A549 (cell line): Measurements from ENCODE around the gene SLC13A4. TPM values are rescaled to one million over a fixed set of nuclear protein-coding genes. Genes with fewer than 3 reads are reported as not detected.

Source experiments
- ATAC-seq, 2 experiments: fragments of 200-7000 bp in 1 of 2; fragments of >200 bp in 1 of 2; cut with Nextera tagmentation in 1 of 2; cut with Tn5 transposase in 1 of 2; 3 replicates each; pipeline versions ENCODE4 v1.8.0 to v1.9.1; 2018 to 2020; ENCODE audit warnings: mild to moderate bottlenecking in 1 of 2, moderate library complexity in 1 of 2
- CTCF ChIA-PET: fragments of 300-600 bp; sonication (Branson Sonifier 250); formaldehyde crosslinking; extraction: SDS; loops from one replicate; lab custom pipeline; 2021; ENCODE audit warnings: antibody characterized with exemption, inconsistent platforms; lab: Yijun Ruan, JAX
- POLR2A ChIA-PET: fragments of 350-600 bp; formaldehyde crosslinking; extraction: SDS; loops from one replicate; lab custom pipeline; 2021; ENCODE audit warnings: antibody characterized with exemption, inconsistent platforms; lab: Yijun Ruan, JAX
- DNase-seq, 2 experiments: peaks; one replicate each; pipeline versions ENCODE4 v3.0.0 to v3.0.0-alpha.2; 2011 to 2016; ENCODE audit warnings: low read depth in 1 of 2, low spot score in 1 of 2
- FAIRE-seq: peaks from 2 replicates; lab custom pipeline; 2011; peaks lifted over from hg19 to GRCh38; lab: Jason Lieb, UNC
- H3K27ac ChIP-seq, 2 experiments: fragments of >200 bp; sonication (Bioruptor Twin); formaldehyde crosslinking; 3 replicates each; pipeline ENCODE4 v1.5.1; 2016 to 2017
- H3K4me1 ChIP-seq: fragments of >200 bp; sonication (Bioruptor Twin); formaldehyde crosslinking; 3 replicates; pipeline ENCODE4 v1.6.1; 2016
- H3K4me2 ChIP-seq: fragments of >200 bp; sonication (Bioruptor Twin); formaldehyde crosslinking; 3 replicates; pipeline ENCODE4 v1.6.1; 2016
- H3K4me3 ChIP-seq: fragments of >200 bp; sonication (Bioruptor Twin); formaldehyde crosslinking; 3 replicates; pipeline ENCODE4 v1.5.1; 2016
- H3K9me3 ChIP-seq: fragments of >200 bp; sonication (Bioruptor Twin); formaldehyde crosslinking; 3 replicates; pipeline ENCODE4 v1.6.1; 2016
- BHLHE40 ChIP-seq: IDR thresholded peaks from 2 replicates; pipeline ENCODE4 v1.6.1; 2012; ENCODE audit warnings: low read depth, low read length, inconsistent platforms
- CEBPB ChIP-seq, 2 experiments: fragments of >200 bp in 1 of 2; sonication (Bioruptor Twin) in 1 of 2; formaldehyde crosslinking in 1 of 2; IDR thresholded peaks; 2 replicates each; pipeline ENCODE4 v1.6.1; 2012 to 2016
- EHMT2 ChIP-seq: fragments of 200-600 bp; sonication (generic); IDR thresholded peaks from 2 replicates; pipeline ENCODE4 v1.6.1; 2016; ENCODE audit warnings: antibody characterized with exemption, low read depth, mild to moderate bottlenecking, moderate library complexity
- EP300 ChIP-seq, 2 experiments: fragments of >200 bp; sonication (Bioruptor Twin); formaldehyde crosslinking; IDR thresholded peaks; 2 replicates in 1 of 2; 3 replicates in 1 of 2; pipeline ENCODE4 v1.6.1; 2016 to 2017
- FOSB ChIP-seq: fragments of 250-450 bp; sonication (Bioruptor Pico); IDR thresholded peaks from 2 replicates; pipeline ENCODE4 v1.5.0; 2020; ENCODE audit warnings: mild to moderate bottlenecking, moderate library complexity
- FOSL2 ChIP-seq, 2 experiments: fragments of 450-650 bp in 1 of 2; fragments of >200 bp in 1 of 2; sonication (Bioruptor Twin) in 1 of 2; formaldehyde crosslinking; IDR thresholded peaks; 2 replicates each; pipeline versions ENCODE4 v1.5.0 to v1.6.1; 2016 to 2020; ENCODE audit warnings: mild to moderate bottlenecking in 1 of 2, moderate library complexity in 1 of 2
- HOXB13 ChIP-seq: fragments of 250-450 bp; sonication (Bioruptor Pico); IDR thresholded peaks from 2 replicates; pipeline ENCODE4 v1.5.0; 2020; ENCODE audit warnings: low read depth, mild to moderate bottlenecking, moderate library complexity
- KDM1A ChIP-seq: fragments of 200-600 bp; sonication (generic); IDR thresholded peaks from 2 replicates; pipeline ENCODE4 v1.6.1; 2016; ENCODE audit warnings: low read depth, mild to moderate bottlenecking
- MAZ ChIP-seq: fragments of 150-350 bp; IDR thresholded peaks from 2 replicates; pipeline ENCODE4 v1.6.1; 2014; ENCODE audit warnings: antibody characterized with exemption, low read depth, low read length, borderline replicate concordance
- NFE2L2 ChIP-seq: fragments of 150-350 bp; conservative IDR thresholded peaks from 2 replicates; pipeline ENCODE4 v1.6.1; 2014; ENCODE audit warnings: low read length
- POLR2A ChIP-seq: IDR thresholded peaks from 2 replicates; pipeline ENCODE4 v1.6.1; 2012; ENCODE audit warnings: mild to moderate bottlenecking, low read length
- POLR2AphosphoS2 ChIP-seq: conservative IDR thresholded peaks from 2 replicates; pipeline ENCODE4 v1.6.1; 2012; ENCODE audit warnings: low read length, improper control_type of control experiment, inconsistent platforms
- RARB ChIP-seq: fragments of 250-450 bp; sonication (Bioruptor Pico); IDR thresholded peaks from 2 replicates; pipeline ENCODE4 v1.8.0; 2021; ENCODE audit warnings: mild to moderate bottlenecking, moderate library complexity
- RCOR1 ChIP-seq: fragments of 150-350 bp; IDR thresholded peaks from 2 replicates; pipeline ENCODE4 v1.6.1; 2014; ENCODE audit warnings: antibody characterized with exemption, low read length, low read depth
- TFCP2L1 ChIP-seq: fragments of 250-450 bp; sonication (Bioruptor Pico); IDR thresholded peaks from 2 replicates; pipeline ENCODE4 v1.5.0; 2021; ENCODE audit warnings: mild to moderate bottlenecking
- TP53 ChIP-seq: fragments of 250-450 bp; sonication (Bioruptor Pico); IDR thresholded peaks from 2 replicates; pipeline ENCODE4 v1.5.0; 2021; ENCODE audit warnings: mild to moderate bottlenecking, moderate library complexity
- ZFP36 ChIP-seq: fragments of 450-650 bp; IDR thresholded peaks from 2 replicates; pipeline ENCODE4 v1.6.1; 2014; ENCODE audit warnings: borderline replicate concordance; ENCODE audit not compliant: partially characterized antibody
- WGBS: methylation state at CpG from one replicate; pipeline ENCODE4 v1.1.6; 2017; ENCODE audit errors: missing lambda C conversion rate; 5-methylcytosine and 5-hydroxymethylcytosine counted together
- polyA plus RNA-seq, 4 experiments: library from polyadenylated mRNA; depleted of rRNA in 3 of 4; stranded (reverse); fragments of >200 nt; fragmentation: RNase III in 1 of 4; extraction: RNeasy Plus Mini Kit Qiagen cat#74134 plus additional on column Dnase treatment in 1 of 4; gene quantifications; 2 replicates in 3 of 4; 3 replicates in 1 of 4; pipeline ENCODE4 v1.2.3, GENCODE V29; 2011 to 2017
- TF ChIP-seq, protein P1 (sequence below): fragments of 450-650 bp; IDR thresholded peaks from 2 replicates; pipeline ENCODE4 v1.6.1; 2014; ENCODE audit warnings: antibody characterized with exemption
- TF ChIP-seq, protein P2 (sequence below): fragments of >200 bp; sonication (Bioruptor Twin); formaldehyde crosslinking; IDR thresholded peaks from 3 replicates; pipeline ENCODE4 v1.6.1; 2016
- TF ChIP-seq, protein P3 (sequence below): IDR thresholded peaks from 2 replicates; pipeline ENCODE4 v1.6.1; 2012
- TF ChIP-seq, protein P4 (sequence below): fragments of >200 bp; sonication (Bioruptor Twin); formaldehyde crosslinking; IDR thresholded peaks from 3 replicates; pipeline ENCODE4 v1.5.1; 2016

SLC13A4 gene
- polyA plus RNA-seq, 2 of the 4 experiments (the other 2 are of a cell fraction), result not detected

DNA sequence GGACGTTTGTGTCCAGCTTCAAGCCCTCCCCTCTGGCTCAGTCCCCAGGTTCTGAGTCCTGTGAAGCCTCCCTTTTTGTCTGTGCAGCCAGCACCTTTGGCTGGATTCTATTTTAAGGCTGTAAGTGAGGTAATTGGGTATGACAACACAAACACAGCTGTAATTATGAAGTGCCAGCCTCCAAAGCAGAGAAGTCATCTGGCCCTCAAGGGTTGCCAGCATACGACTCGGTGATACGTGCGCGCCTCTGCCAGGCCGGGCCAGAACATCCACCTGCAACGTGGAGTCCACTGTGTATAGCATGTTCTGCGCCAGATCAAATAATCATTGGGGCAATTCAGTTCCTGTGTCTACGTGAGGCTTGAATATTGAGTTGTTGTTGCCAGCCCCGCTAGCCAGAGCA lies 27.4 kb upstream of the SLC13A4 start:
- Histone ChIP-seq H3K27ac (no peak overlapping the region), H3K4me1 (no peaks in the 10 kb centered on the region), H3K4me3 (no peak overlapping the region), H3K9me3 (peaks cover 5% of the 10 kb centered on the region; the same call in 1 of the 3 replicates), H3K4me2 (no peak overlapping the region)
- 66% methylated on average over 11 of the region's 11 CpGs for WGBS
- no peak for FAIRE-seq
- ChIA-PET POLR2A (no interaction called here), CTCF (interaction anchor here (1.4 kb wide), 1 partner anchor 17 kb away, joined by 4 read pairs; no protein-coding TSS in a partner anchor)
- ATAC-seq, result no peak
- TF ChIP-seq ZFP36 (no peak), TP53 (CRISPR knock-in tag) (no peak), RCOR1 (no peak), POLR2AphosphoS2 (no peak), MAZ (no peak), RARB (CRISPR knock-in tag) (no peak), FOSB (CRISPR knock-in tag) (no peak)
- TF ChIP-seq, protein P1, sequence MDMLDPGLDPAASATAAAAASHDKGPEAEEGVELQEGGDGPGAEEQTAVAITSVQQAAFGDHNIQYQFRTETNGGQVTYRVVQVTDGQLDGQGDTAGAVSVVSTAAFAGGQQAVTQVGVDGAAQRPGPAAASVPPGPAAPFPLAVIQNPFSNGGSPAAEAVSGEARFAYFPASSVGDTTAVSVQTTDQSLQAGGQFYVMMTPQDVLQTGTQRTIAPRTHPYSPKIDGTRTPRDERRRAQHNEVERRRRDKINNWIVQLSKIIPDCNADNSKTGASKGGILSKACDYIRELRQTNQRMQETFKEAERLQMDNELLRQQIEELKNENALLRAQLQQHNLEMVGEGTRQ, result no peak
- no peak for DNase-seq

DNA sequence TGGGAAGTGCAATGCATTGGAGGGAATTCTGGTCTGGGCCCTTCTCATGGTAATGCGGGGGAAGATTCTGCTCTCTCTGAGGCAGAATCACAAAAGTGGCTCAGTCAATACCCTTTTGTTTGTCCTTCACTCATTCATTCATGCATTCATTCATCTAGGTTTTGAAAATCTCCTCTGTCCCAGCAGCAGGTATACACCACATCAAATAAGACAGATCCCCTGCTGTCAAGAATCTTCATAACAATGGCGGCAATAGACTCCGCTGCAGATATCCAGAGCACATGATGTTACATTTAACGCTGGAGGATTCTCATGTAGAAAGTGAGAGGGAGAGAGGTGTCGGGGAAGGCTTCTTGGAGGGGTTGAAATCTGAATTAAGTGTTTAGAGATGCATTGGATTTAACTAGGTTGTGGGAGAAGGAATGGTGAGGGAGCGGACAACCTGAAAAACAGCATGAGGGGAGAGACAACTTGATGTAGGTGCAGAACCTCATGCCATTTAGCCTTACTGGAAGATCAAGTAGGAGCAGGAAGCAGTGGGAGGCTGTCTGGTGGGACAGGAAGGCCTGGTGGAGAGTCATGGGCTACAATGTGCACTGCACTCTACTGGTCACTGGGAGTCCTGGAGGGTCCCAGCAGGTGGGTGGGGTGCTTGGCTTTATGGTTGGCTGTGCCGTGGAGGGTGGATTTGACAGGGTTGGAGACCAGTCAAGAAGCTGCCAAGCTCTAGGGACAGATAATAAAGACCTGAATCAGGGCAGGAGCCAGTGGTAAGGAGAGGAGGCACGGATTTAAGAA lies 25.8 kb upstream of the SLC13A4 start:
- Histone ChIP-seq H3K27ac (no peak overlapping the region), H3K4me1 (no peaks in the 10 kb centered on the region), H3K4me2 (no peak overlapping the region), H3K9me3 (peaks cover 5% of the 10 kb centered on the region; the same call in 1 of the 3 replicates), H3K4me3 (no peak overlapping the region)
- POLR2A ChIA-PET, result no interaction called here
- no peak for ATAC-seq
- WGBS, result 73% methylated on average over 8 of the region's 8 CpGs
- no peak for FAIRE-seq
- no peak for DNase-seq
- TF ChIP-seq KDM1A (no peak), MAZ (no peak), FOSL2 (IDR thresholded peaks at IDR 0.05) (no peak), FOSL2 (CRISPR knock-in tag; IDR thresholded peaks at IDR 0.05) (no peak), CEBPB (IDR thresholded peaks at IDR 0.05) (no peak), EHMT2 (no peak)
- TF ChIP-seq, protein P2, sequence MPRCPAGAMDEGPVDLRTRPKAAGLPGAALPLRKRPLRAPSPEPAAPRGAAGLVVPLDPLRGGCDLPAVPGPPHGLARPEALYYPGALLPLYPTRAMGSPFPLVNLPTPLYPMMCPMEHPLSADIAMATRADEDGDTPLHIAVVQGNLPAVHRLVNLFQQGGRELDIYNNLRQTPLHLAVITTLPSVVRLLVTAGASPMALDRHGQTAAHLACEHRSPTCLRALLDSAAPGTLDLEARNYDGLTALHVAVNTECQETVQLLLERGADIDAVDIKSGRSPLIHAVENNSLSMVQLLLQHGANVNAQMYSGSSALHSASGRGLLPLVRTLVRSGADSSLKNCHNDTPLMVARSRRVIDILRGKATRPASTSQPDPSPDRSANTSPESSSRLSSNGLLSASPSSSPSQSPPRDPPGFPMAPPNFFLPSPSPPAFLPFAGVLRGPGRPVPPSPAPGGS, result no peak
- TF ChIP-seq, protein P3, sequence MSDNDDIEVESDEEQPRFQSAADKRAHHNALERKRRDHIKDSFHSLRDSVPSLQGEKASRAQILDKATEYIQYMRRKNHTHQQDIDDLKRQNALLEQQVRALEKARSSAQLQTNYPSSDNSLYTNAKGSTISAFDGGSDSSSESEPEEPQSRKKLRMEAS, result no peak
- CTCF ChIA-PET, result interaction anchor here (1.4 kb wide), 1 partner anchor 19 kb away, joined by 4 read pairs; no protein-coding TSS in a partner anchor

DNA sequence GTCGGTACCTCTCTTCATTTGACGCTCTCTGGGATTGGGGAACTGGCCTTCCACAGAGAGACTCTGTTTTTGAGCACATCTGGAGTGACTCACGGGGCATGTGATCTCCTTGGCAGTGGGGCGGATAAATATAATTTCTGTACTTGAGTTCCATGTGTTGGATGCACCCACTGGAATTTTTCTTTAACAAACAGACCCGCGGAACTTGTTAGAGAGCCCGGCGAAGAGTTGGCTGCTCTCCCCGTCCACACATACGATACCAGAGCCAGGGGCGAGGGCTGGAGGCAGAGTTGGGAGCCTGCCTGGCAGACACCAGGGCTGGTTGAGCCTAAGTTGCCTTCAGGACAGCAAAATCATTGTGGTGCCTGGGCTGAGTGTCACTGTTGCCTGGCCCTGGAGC lies 20.8 kb upstream of the SLC13A4 start, which contains the start of gene FAM180A:
FAM180A (minus strand) TSS at position 44 of the 400 bp plus-strand sequence. CDS start 233 bp downstream, outside the sequence.
- no peak within 1 kb of the TSS for H3K27ac ChIP-seq
- H3K4me2 ChIP-seq, result no peak within 1 kb of the TSS
- DNase-seq (no peak), ATAC-seq (no peak), FAIRE-seq (no peak)
- H3K9me3 ChIP-seq, result no peaks in the 10 kb centered on the region
- ChIA-PET CTCF (no interaction called here), POLR2A (no interaction called here)
- 76% methylated on average over 11 of the region's 11 CpGs for WGBS
- no peak within 1 kb of the TSS for H3K4me3 ChIP-seq
- TF ChIP-seq, protein P1, result no peak
- TF ChIP-seq BHLHE40, result no peak
- no peak for TF ChIP-seq TFCP2L1 (CRISPR knock-in tag)
- TF ChIP-seq, protein P4, sequence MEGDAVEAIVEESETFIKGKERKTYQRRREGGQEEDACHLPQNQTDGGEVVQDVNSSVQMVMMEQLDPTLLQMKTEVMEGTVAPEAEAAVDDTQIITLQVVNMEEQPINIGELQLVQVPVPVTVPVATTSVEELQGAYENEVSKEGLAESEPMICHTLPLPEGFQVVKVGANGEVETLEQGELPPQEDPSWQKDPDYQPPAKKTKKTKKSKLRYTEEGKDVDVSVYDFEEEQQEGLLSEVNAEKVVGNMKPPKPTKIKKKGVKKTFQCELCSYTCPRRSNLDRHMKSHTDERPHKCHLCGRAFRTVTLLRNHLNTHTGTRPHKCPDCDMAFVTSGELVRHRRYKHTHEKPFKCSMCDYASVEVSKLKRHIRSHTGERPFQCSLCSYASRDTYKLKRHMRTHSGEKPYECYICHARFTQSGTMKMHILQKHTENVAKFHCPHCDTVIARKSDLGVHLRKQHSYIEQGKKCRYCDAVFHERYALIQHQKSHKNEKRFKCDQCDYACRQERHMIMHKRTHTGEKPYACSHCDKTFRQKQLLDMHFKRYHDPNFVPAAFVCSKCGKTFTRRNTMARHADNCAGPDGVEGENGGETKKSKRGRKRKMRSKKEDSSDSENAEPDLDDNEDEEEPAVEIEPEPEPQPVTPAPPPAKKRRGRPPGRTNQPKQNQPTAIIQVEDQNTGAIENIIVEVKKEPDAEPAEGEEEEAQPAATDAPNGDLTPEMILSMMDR, result no peak
- TF ChIP-seq EP300 (IDR thresholded peaks at IDR 0.05), result no peak
- TF ChIP-seq HOXB13 (CRISPR knock-in tag), result no peak
- TF ChIP-seq POLR2A, result no peak
- TF ChIP-seq EHMT2, result no peak
- TF ChIP-seq MAZ, result no peak
- no peak for TF ChIP-seq NFE2L2
- peaks cover 11% of the 10 kb centered on the region; the same call in 2 of the 3 replicates for H3K4me1 ChIP-seq
